ENCODE measurements around the gene RPL19. TPM values are rescaled to one million over a fixed set of nuclear protein-coding genes. Genes with fewer than 3 reads are reported as not detected.

RPL19 gene
- total RNA-seq, 1 donor from 2014 or later: 2,751 TPM

- H3K9me3 ChIP-seq (ENCODE audit: low read depth): no peaks in the 10 kb centered on the region
- peaks cover 11% of the 10 kb centered on the region for H3K4me1 Mint-ChIP-seq
- peaks cover 11% of the 10 kb centered on the region for H3F3A ChIP-seq (ENCODE audit: low read depth)
- H3K4me1 ChIP-seq: peaks cover 23% of the 10 kb centered on the region
- H3K27ac Mint-ChIP-seq: no peak overlapping the region
- H3K36me3 ChIP-seq: no peaks in the 10 kb centered on the region
- no peak overlapping the region for H2AFZ ChIP-seq (replicated peaks)
- no peak overlapping the region for H3K27ac ChIP-seq
- no peak overlapping the region for H3K4me3 Mint-ChIP-seq
- H3K79me2 ChIP-seq (ENCODE audit: low read depth): peaks cover 30% of the 10 kb centered on the region
- H4K20me1 ChIP-seq (ENCODE audit: low read depth): peaks cover 26% of the 10 kb centered on the region
- no peak for TF ChIP-seq EZH2 (IDR thresholded peaks at IDR 0.05)
- TF ChIP-seq EZH2phosphoT487 (IDR thresholded peaks at IDR 0.05): no peak
- TF ChIP-seq CTCF (IDR thresholded peaks at IDR 0.05): no peak
- H3K9ac ChIP-seq: no peak overlapping the region
- no peaks in the 10 kb centered on the region for H3K27me3 ChIP-seq
- no peak for DNase-seq (ENCODE audit: low spot score)
- peaks cover 10% of the 10 kb centered on the region for H3K27me3 Mint-ChIP-seq (ENCODE audit: insufficient read depth, low read depth)
- H3K9me3 Mint-ChIP-seq: no peaks in the 10 kb centered on the region
- no peak overlapping the region for H3K4me3 ChIP-seq
- peaks cover 4% of the 10 kb centered on the region for H3K36me3 Mint-ChIP-seq
- H3K4me2 ChIP-seq: no peak overlapping the region
Measured at GRCh38 chr17:39191750-39192510, 8.2 kb upstream of the RPL19 start.

- Histone ChIP-seq H3K4me1 (peaks cover 25% of the 10 kb centered on the region), H3K27me3 (no peaks in the 10 kb centered on the region), H3K36me3 (no peaks in the 10 kb centered on the region), H2AFZ (replicated peaks) (no peak overlapping the region), H3K9me3 (ENCODE audit: low read depth) (no peaks in the 10 kb centered on the region), H3K27ac (no peak overlapping the region), H3K4me3 (no peak overlapping the region), H4K20me1 (ENCODE audit: low read depth) (peaks cover 26% of the 10 kb centered on the region), H3F3A (ENCODE audit: low read depth) (peaks cover 13% of the 10 kb centered on the region), H3K4me2 (no peak overlapping the region), H3K9ac (no peak overlapping the region), H3K79me2 (ENCODE audit: low read depth) (peaks cover 32% of the 10 kb centered on the region)
- Mint-ChIP-seq H3K27ac (no peak overlapping the region), H3K9me3 (no peaks in the 10 kb centered on the region), H3K4me3 (no peak overlapping the region), H3K36me3 (peaks cover 4% of the 10 kb centered on the region), H3K4me1 (peaks cover 12% of the 10 kb centered on the region), H3K27me3 (ENCODE audit: insufficient read depth, low read depth) (peaks cover 10% of the 10 kb centered on the region)
- DNase-seq (ENCODE audit: low spot score): no peak
- TF ChIP-seq EZH2 (IDR thresholded peaks at IDR 0.05) (no peak), EZH2phosphoT487 (IDR thresholded peaks at IDR 0.05) (no peak), CTCF (IDR thresholded peaks at IDR 0.05) (no peak)
Measured at GRCh38 chr17:39192901-39193300, 7.2 kb upstream of the RPL19 start.

GRCh38 chr17:39193346-39193745 is 6.7 kb upstream of the RPL19 start:
- no peak overlapping the region for H3K27ac Mint-ChIP-seq
- Histone ChIP-seq H3F3A (ENCODE audit: low read depth) (peaks cover 17% of the 10 kb centered on the region), H3K4me2 (no peak overlapping the region), H3K79me2 (ENCODE audit: low read depth) (peaks cover 32% of the 10 kb centered on the region), H3K4me3 (no peak overlapping the region), H3K9ac (no peak overlapping the region), H3K9me3 (ENCODE audit: low read depth) (no peaks in the 10 kb centered on the region), H3K36me3 (no peaks in the 10 kb centered on the region), H3K27ac (no peak overlapping the region), H4K20me1 (ENCODE audit: low read depth) (peaks cover 26% of the 10 kb centered on the region), H2AFZ (replicated peaks) (no peak overlapping the region), H3K4me1 (peaks cover 29% of the 10 kb centered on the region), H3K27me3 (no peaks in the 10 kb centered on the region)
- H3K4me3 Mint-ChIP-seq: no peak overlapping the region
- H3K36me3 Mint-ChIP-seq: peaks cover 4% of the 10 kb centered on the region
- H3K9me3 Mint-ChIP-seq: no peaks in the 10 kb centered on the region
- peaks cover 16% of the 10 kb centered on the region for H3K4me1 Mint-ChIP-seq
- no peak for TF ChIP-seq EZH2 (IDR thresholded peaks at IDR 0.05)
- no peak for TF ChIP-seq EZH2phosphoT487 (IDR thresholded peaks at IDR 0.05)
- no peak for TF ChIP-seq CTCF (IDR thresholded peaks at IDR 0.05)
- H3K27me3 Mint-ChIP-seq (ENCODE audit: insufficient read depth, low read depth): peaks cover 10% of the 10 kb centered on the region
- DNase-seq (ENCODE audit: low spot score): no peak
